HG03139 (cell line): ENCODE measurements around the gene DSCAM.
"Not testable (repeated sequence)": the region's sequence is repeated elsewhere in the genome, so short reads cannot be mapped to it uniquely, and the experiment has no call there.

Experiments used
- ATAC-seq: cut with Tn5 transposase; IDR thresholded peaks from one replicate; pipeline ENCODE4 v1.9.1; 2021; ENCODE audit not compliant: unreplicated experiment

Gene DSCAM

DNA sequence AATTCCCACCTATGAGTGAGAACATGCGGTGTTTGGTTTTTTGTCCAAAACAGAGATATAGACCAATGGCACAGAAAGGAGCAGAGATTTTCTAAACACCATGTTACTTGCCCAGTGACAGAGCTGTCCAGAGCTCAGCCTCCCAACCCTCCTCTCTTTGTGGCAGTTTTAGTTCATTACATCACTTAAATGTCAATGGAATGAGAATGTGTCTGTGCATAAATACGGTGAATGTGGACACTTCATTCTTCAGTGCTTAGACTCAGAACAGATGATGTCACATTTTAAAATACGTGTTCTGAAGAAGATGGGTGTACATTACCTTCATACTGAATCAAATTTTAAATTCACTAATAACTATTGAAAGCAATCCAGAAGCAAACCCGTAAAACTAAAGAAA lies 374.9 kb downstream of the DSCAM start:
- ATAC-seq: no peak

DNA sequence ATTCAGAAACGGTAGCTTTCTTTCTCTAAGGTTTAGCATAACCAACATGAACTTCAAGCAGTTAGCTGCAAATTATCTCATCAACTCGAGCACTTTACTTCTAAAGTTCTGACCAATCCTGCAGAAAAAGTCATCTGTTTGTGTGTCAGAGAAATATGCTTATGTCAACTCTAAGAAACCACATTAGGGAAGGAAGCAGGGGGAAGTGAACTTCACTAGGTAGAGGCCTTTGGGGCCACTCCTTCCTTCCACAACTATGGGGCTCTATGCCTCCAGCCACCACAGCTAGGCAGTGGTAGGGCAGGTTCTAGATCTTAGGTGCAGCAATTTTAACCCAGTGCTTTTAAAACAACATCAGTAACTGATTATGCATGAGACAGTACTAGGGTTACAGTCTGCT lies 375.9 kb downstream of the DSCAM start:
- ATAC-seq: no peak

DNA sequence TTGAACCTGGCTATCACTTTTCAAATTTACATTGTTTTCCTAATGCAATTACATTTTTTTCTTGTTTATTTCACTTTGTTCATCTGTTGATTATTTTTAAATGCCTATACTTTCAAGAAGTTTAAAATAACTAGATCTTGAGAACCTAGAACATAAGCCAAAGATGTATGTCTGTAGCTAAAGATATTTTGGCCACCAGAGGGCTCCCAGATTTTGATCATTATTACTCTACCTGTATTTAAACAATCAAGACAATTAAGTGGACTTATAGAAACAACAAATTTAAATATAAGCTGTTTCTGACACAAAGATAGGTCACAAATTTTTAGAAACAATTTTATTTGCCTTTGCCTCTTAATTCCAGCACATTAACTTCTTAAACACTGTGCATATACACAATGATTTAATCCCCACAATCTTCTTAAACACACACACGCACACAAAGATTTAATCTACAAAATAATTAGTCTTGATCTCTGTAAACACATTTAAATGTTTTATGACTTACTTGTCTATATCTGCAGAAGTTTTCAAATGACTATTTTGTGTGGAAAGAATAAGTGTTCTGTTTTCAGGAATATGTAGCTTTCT lies 380.0 kb downstream of the DSCAM start:
- ATAC-seq: no peak

DNA sequence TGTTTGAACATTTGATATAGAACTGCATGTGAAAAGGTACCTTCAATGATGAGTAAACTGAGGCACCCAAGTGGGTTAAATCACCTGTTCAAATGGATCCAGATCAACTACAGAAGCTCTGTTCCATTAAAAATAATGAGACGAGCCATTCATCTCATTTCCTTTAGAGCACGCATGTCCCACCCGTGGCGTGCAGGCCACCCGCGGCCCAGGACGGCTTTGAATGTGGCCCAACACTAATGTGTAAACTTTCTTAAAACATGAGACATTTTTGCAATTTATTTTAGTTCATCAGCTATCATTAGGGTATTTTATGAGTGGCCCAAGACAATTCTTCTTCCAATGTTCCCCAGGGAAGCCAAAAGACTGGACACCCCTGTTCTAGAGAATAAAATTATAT lies 381.6 kb downstream of the DSCAM start:
- no peak for ATAC-seq

DNA sequence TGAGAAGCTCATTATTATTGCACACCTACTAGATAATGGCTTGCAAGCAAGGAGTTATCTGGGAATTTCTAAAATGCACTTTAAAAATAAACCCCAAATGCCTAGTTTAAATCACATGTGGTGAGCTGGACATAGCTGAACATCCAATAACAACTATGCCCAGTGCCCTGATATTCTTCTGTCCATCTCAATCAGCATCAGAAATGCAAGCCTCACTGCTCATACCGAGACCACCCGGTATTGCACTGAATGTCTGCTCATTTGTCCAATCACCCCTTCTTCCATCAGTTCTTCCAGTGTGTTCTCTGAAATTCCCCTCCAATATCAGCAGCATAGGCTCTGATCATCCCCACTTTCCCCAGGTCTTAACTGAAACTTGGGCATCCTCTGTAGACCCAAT lies 383.8 kb downstream of the DSCAM start:
- ATAC-seq: no peak

DNA sequence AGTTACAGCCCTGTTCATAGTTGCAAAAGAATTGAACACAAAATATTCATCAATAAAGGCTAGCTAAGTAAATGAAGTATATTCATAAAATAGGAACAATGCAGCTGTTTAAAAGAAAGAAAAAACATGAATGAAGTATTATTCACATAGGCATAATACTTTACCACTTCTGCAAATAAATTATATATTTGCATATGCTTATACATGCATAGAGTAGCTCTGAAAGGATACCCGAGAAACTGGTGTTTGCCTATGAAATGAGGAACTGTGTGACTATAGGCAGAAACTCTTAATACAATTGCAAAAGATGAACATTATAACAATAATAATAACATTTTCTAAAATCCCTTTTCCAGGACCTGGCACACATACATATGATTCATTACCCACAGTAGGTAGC lies 385.9 kb downstream of the DSCAM start:
- no peak for ATAC-seq

DNA sequence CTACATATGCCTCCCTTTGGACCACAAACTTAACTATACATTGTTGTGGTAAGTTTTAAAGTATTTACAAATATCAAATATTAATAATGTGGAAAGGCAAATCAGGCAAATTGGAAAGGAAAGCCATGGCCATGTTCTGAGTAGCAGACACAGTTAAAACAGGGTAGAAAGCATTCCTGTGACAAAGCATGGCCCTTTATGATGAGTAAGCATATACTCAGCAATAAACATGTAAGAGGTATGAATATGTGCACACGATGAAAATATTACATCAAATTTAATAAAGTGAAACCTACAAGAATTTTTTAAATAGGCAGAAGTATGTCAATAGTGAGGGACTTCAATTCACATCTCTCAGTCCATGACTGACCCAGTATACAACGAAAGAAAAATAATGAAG lies 389.2 kb downstream of the DSCAM start:
- ATAC-seq: no peak

DNA sequence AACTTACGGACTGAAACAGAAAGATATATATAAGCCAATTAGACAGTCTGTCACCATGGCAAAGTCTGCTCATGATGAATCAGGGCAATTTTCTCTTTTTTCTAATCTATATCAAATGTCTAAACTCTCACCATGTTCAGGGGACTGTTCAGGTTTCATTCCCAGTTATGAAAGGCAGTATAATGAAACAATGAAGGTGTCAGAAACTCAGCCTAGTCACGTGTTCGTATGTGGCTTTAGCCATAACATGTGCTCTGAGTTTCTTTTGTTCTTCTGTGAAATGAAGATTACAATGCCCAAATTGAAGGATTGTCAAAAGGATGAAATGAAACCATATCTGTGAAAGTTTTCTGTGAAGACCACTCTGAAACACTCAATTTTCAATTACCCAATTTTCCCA lies 392.9 kb downstream of the DSCAM start:
- ATAC-seq: no peak

DNA sequence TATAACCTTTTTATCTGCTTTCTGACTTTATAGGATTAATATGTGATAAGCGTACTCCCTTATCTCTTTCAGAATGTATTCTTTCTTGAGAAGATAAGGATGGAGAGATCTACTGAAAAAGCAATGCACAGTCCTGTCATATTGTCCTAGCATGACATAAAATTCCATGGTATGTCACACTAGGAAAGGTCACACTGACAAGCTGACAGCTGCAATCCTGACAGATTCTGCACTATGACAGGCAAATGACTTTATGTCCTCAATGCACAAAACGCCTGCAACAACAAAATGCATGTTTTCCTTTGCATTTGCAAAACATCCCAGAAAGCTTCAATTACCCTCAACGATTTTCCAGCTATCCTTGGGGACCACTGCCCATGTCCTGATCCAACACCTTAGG lies 393.8 kb downstream of the DSCAM start:
- ATAC-seq: no peak

DNA sequence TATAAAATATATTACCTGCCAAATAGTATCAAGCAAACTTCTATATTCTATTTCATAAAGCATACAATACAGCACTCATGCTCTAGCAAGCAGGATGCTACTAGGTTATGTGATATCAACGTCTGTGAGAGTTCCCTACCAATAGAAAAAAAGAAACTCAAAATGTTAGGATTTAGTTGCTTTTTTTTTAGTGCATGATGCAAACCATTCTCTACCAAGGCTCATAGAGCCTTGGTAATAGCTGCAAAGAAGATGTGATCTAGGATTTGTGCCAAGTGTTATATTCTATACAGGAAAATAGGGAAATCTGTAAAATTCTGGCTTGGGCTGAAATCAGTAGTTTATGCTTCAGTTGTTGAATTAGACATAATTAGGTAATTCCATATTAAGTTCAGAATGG lies 394.4 kb downstream of the DSCAM start:
- no peak for ATAC-seq

DNA sequence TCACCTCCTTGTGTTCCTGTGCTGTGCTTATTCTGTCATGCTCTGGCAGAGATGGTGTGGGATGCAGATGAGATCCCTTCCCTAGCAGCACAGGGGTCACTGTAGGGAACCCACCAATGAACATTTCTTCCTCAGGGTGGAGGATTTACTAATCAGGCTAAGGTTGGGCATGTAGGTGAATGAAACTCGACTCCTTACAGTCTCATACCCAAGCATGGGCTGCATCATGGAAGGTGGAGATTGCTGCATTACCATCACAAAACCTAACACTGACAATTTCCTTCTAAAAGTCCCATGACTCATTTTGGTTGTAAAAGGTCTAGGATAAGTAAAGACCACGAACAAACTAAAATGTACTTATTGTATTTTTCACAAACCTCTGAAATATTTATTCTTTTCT lies 399.9 kb downstream of the DSCAM start:
- no peak for ATAC-seq

DNA sequence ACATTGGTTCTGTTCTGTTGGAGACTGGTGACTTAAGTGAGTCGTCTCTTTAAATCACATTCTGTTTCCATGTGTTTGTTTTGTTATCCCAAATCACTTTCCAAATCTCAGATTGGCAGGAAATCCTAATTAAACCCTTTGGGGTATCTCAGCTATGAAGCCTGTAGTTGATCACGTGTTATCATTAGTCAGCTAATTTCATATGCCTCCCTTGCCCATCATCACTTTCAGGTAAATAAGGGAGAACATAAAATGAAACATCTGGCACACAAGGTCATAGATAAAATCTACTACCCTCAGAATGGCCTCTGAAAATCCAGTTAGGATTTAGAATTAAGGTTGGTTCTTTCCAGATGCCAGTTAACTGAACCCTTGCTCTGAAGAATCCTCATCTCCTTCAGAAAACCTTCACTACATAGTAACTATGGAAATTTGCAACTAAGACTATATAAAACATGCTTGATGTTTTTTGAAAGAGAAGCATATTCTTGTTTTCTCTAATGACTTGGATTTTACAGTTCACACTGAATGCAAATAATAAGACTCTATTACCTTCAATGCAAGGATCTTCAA lies 401.5 kb downstream of the DSCAM start:
- ATAC-seq: no peak

DNA sequence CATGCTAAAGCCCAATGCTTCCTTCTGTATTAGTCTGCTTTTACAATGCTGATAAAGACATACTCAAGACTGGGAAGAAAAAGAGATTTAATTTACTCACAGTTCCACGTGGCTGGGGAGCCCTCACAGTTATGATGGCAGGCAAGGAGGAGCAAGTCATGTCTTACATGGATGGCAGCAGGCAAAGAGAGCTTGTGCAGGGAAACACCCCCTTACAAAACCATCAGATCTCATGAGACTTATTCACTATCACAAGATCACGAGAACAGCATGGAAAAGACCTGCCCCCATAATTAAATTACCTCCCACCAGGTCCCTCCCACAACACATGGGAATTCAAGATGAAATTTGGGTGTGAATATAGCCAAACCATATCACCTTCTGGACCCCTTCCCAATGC lies 407.4 kb downstream of the DSCAM start:
- not testable (repeated sequence) for ATAC-seq

DNA sequence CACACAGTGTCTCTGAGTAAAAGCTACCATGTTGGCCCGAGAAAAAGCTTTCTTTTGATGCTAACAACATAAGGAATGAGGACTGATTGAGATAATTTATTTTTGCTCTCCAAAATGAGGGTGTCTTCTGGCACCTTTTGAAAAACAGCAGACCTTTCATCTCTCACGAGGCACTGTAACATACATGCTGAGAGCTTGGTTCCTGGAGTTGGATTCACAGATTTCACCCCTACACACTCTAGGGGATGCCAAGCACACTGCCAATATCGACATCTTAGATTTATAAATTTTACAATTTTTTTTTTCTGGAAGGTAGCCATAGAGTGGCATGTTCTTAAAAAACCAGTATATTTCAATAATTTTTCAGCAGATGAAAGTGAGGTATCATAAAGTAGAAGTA lies 408.3 kb downstream of the DSCAM start:
- no peak for ATAC-seq

DNA sequence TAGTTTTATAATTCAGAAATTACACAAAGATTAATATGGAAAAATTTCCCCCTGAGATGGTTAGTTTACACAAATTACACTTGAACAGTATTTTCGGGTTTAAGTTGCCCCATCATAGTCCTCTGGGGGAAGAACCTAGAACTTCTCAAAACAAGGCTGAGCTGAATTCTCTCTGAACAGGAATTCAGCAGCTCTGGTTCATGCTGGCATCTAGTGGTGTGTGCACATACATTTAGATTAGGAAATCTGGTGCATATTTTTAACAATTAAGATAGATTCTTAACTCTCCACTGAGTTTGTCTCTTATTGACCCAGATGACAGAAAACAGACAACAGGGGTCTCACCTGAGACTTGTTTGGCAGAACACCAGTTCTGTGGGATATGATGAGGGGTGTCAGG lies 410.7 kb downstream of the DSCAM start:
- no peak for ATAC-seq

DNA sequence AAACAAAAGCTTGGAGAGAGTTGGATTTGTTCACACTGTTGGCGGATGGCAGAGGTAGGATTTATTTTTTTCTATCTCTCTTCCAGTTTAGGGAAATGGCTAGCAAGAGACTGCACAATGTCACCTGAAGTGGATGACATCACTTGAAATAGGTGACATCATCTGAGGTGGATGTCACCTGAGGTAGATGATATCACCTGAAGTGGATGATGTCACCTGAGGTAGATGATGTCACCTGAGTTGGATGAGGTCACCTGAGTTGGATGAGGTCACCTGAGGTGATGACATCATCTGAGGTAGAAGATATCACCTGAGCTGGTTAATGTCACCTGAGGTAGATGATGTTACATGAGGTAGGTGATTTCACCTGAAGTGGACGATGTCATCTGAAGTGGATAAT lies 413.4 kb downstream of the DSCAM start:
- no peak for ATAC-seq

DNA sequence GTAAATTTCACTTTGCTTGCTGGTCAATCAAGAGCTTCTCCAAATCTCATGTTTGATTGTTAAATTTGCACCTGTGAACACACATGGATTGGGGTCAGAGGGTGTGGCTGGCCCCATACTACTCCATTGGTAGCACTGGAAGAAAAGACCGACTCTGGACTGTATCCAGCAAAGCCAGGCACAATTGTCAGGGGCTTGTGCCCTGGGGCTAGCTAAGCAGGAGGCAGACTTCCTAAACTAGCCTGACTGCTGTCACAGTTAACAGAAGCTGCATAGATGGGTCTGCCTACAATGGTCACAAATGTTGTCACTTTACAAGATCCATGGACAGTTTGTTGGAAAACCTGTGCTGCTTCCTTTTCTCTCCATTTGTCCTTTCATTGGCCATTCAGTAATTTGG lies 421.0 kb downstream of the DSCAM start:
- ATAC-seq: no peak

DNA sequence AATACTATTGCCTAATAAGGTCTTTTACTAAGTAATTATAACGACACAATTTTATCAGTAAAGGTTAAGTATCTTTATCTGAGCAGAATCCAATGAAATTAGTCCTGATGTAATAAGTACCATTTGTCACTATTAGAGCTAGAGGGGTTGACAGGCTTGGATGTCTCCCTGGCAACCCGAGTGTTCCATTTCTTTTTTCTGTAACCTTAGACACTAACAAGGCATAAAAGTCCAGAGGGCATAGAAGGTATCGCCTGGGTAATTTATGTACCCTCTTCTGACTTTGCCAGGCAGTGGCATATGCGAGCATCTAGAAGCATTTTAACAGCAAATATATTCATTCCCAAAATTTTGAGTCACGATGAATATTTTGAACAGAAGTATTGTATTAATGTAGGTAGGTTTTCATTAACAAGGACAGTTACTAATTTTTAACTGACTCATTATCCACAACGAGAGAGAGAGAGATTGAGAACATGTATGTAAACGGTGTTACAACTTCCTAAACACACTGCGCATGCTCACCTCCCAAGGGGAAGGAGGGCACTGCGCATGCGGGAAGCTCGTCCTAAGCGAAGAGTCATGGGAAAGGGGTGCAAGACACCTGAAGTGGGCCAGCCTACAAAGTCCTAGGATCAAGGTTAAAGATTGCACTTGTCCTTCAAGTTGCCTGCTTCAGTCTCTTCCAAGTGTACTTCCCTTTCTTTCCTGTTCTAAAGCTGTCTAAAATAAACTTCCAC lies 423.9 kb downstream of the DSCAM start:
- ATAC-seq: no peak

DNA sequence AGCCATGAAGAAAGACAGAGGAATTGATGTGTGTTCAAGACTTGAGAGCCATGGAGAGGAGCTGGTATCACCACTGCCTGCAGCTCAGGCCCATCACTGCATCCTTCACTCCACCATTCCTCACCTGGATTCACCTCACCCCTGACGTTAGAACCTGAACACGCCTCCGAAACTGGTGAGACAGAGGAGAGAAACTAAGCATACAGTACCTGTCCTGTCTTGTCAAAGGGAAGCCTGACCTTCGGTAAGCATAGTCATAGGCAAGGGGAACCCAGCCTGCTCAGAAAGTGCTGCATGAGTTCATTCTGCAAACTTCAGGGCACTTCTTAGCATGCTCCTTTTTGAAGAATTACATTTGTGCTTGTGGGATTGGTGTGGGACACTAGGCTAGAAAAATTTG lies 425.8 kb downstream of the DSCAM start:
- ATAC-seq: no peak

DNA sequence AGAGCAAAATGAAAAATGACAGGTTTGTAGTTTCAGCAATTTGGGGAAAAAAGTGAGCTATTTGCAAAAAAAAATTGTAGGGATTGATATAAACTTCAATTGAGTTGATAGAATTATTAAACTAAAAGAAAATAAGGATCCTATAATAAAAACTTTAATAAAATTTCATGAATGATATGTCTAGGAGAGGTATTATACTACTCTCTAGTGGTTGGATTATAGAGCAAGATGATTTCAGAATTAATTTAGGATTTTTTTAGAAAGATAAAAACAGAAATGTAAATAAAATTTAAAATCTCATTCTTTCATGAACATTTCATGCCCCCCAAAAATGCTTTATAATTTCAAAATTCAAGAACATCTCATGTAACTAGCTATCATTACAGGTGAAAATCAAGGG lies 430.4 kb downstream of the DSCAM start:
- ATAC-seq: no peak

DNA sequence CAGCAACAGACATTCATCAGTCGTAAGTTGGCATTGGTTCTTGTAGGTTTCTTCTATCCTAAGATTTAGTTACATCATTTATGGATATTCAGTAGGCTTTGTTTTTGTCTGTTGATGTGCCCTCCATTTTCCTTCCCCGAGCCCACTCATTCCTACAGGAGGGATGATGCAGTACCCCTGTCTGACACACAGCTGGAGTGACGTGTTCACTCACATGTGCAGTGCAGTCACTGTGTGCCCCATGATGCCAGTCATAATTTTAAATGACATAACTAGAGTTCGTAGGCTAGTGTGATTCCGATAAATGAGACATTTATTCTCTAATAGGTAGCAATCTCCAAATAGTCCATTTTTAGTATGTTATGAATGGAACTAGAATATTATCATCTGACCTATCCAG lies 438.4 kb downstream of the DSCAM start:
- no peak for ATAC-seq

DNA sequence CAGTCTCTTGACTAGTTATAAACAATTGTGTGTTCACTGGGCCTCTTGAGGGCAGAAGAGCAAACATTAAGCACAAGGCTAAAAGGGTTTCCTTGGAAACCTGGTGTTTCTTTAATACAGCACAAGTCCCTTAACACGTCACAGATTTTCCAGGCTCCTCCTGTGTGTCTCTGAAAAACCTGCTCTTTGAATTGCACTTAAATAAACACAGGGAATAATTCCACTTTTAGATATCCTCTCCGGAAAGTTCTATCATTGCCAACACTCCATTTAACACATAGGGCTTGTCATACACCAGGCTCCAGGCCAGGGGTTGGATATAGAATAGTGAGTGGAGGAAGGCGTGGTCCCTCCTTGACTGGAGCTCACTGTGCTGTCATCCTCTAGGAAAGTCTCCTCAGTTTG lies 442.6 kb downstream of the DSCAM start:
- ATAC-seq: no peak
